DMS53 treated with DMSO at 0.1 percent for 48 hours (cell line): ENCODE data around the gene CCDC187.

Experiments
- DNase-seq: peaks from one replicate; lab custom pipeline; 2025; ENCODE audit not compliant: unreplicated experiment; lab: John Stamatoyannopoulos, UW

CCDC187 gene

GRCh38 chr9:136255166-136255538, 48.7 kb downstream of the CCDC187 start:
- DNase-seq, result no peak

GRCh38 chr9:136254381-136255165, 49.3 kb downstream of the CCDC187 start:
- DNase-seq, result no peak

- no peak for DNase-seq
These were observed 50.4 kb downstream of the CCDC187 start for GRCh38 chr9:136253246-136254130.

GRCh38 chr9:136252846-136253245, 51.0 kb downstream of the CCDC187 start:
- no peak for DNase-seq

GRCh38 chr9:136252281-136252680, 51.6 kb downstream of the CCDC187 start:
- DNase-seq, result no peak

- DNase-seq, result no peak
These were observed 52.4 kb downstream of the CCDC187 start for GRCh38 chr9:136251264-136252115.

- no peak for DNase-seq
These were observed 53.2 kb downstream of the CCDC187 start for GRCh38 chr9:136250676-136251075.

GRCh38 chr9:136249877-136250559, 53.9 kb downstream of the CCDC187 start:
- peak; percentile 37 for DNase-seq

- no peak for DNase-seq
These were observed 54.7 kb downstream of the CCDC187 start for GRCh38 chr9:136248951-136249876.

GRCh38 chr9:136247947-136248637, 55.8 kb downstream of the CCDC187 start:
- no peak for DNase-seq

- no peak for DNase-seq
These were observed 56.4 kb downstream of the CCDC187 start for GRCh38 chr9:136247551-136247916.

GRCh38 chr9:136246849-136247550, 56.9 kb downstream of the CCDC187 start:
- no peak for DNase-seq

- peak; percentile 73 for DNase-seq
These were observed 58.4 kb downstream of the CCDC187 start, which contains the start of gene QSOX2 for GRCh38 chr9:136245219-136246150. Gene QSOX2 (minus strand): TSS chr9:136245812. CDS start chr9:136245803, 9 bp downstream.

GRCh38 chr9:136244969-136245218, 59.0 kb downstream of the CCDC187 start:
- DNase-seq, result no peak

GRCh38 chr9:136244122-136244968, 59.5 kb downstream of the CCDC187 start:
- no peak for DNase-seq

- DNase-seq, result no peak
These were observed 60.3 kb downstream of the CCDC187 start for GRCh38 chr9:136243631-136244030.
